ENCODE measurements around the gene CRISPLD2.

The CRISPLD2 gene

GRCh38 chr16:84819644-84820304, at the start of gene CRISPLD2:
CRISPLD2 (plus strand) TSS chr16:84819985; CDS start chr16:84838496, 18,511 bp downstream.
- DNase-seq, result peak; percentile 86

- DNase-seq, result no peak
Measured at GRCh38 chr16:84773312-84773711, 46.5 kb upstream of the CRISPLD2 start.

GRCh38 chr16:84774810-84775209, 45.0 kb upstream of the CRISPLD2 start:
- no peak for DNase-seq

GRCh38 chr16:84775262-84775810, 44.4 kb upstream of the CRISPLD2 start:
- DNase-seq, result no peak

GRCh38 chr16:84777435-84777834, 42.4 kb upstream of the CRISPLD2 start:
- no peak for DNase-seq

- no peak for DNase-seq
Measured at GRCh38 chr16:84778720-84779119, 41.1 kb upstream of the CRISPLD2 start.

GRCh38 chr16:84780063-84780462, 39.7 kb upstream of the CRISPLD2 start:
- DNase-seq, result no peak

GRCh38 chr16:84780544-84781376, 39.0 kb upstream of the CRISPLD2 start:
- DNase-seq, result no peak

- DNase-seq, result no peak
Measured at GRCh38 chr16:84782846-84783245, 36.9 kb upstream of the CRISPLD2 start.

GRCh38 chr16:84785843-84786581, 33.8 kb upstream of the CRISPLD2 start:
- DNase-seq, result no peak

- DNase-seq, result no peak
Measured at GRCh38 chr16:84786605-84787262, 33.1 kb upstream of the CRISPLD2 start.

- DNase-seq, result no peak
Measured at GRCh38 chr16:84787263-84787622, 32.5 kb upstream of the CRISPLD2 start.

- DNase-seq, result no peak
Measured at GRCh38 chr16:84788920-84789391, 30.8 kb upstream of the CRISPLD2 start.

- DNase-seq, result no peak
Measured at GRCh38 chr16:84789431-84789830, 30.4 kb upstream of the CRISPLD2 start.

GRCh38 chr16:84790301-84790700, 29.5 kb upstream of the CRISPLD2 start:
- no peak for DNase-seq

GRCh38 chr16:84791088-84791487, 28.7 kb upstream of the CRISPLD2 start:
- DNase-seq, result no peak

- no peak for DNase-seq
Measured at GRCh38 chr16:84791501-84791900, 28.3 kb upstream of the CRISPLD2 start.

GRCh38 chr16:84794186-84794585, 25.6 kb upstream of the CRISPLD2 start:
- no peak for DNase-seq

GRCh38 chr16:84794626-84795025, 25.2 kb upstream of the CRISPLD2 start:
- no peak for DNase-seq

GRCh38 chr16:84795329-84796053, 24.3 kb upstream of the CRISPLD2 start:
- no peak for DNase-seq

GRCh38 chr16:84800158-84800978, 19.4 kb upstream of the CRISPLD2 start:
- no peak for DNase-seq
